Raji (cell line): ENCODE data around the gene CENPP.

Source experiments
- POLR2A ChIP-seq: IDR thresholded peaks from 2 replicates; pipeline ENCODE4 v1.6.1; 2011; ENCODE audit warnings: low read depth, low read length, control low read depth; ENCODE audit not compliant: insufficient read depth

The CENPP gene

DNA sequence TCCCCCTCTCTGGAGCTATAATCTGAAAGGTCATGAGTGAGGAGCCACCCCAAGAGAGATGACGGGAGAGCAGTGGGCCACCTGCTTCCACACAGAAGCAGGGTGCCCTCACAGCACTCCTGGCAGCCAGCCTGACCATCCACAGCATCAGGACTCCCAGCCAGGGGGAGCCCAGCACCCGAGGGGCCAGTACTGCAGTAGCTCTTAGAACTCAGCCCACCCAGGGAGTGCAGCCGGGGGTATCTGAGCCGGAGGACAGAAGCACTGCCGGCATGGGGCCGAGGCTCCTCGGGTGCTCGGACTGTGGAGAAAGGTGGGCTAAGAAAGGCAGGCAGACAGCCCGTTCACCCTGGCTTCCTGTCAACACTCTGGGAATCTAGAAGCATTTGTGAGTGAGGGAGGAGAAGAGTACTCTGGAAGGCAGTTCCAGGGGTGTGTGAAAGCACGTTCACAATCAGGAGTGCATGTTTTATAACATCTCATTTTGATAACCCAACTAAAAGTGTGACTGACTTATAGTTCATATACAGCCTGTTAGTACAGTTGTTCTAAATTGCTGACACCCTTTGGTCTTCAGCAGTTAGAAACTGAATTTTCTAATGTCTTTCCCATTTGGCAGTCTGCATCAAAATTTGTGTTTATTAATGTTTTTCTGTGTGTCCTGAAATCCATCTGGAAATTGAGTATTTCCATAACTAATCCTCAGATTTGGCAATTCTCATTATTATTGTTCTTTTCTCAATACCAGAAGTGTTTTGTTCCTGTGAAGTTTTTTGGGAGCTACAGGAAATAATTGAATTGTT is 182.5 kb downstream of the CENPP start:
- no peak for TF ChIP-seq POLR2A

DNA sequence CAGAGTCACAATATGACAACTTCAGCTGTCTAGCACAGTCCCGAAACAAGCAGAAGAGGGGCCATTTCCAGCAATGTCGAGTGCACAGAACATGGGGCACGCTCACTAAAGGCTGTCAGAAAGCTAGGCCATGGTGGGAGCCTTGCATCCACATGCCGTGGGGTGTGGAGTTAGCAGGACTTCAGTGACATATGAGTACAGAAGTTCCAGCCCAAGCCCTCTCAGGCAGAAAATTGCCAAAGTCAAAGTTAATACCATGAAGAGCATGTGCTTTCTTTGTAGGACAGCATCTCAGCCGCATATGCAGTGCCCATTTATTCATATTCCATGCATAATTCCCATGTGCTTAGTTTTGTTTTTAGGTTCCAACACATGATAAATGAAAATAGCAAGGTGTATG is 183.3 kb downstream of the CENPP start:
- TF ChIP-seq POLR2A, result no peak

GRCh38 chr9:92510747-92511146 is 185.0 kb downstream of the CENPP start:
- TF ChIP-seq POLR2A, result no peak

- no peak for TF ChIP-seq POLR2A
Observed at GRCh38 chr9:92512622-92513021, 186.9 kb downstream of the CENPP start.

DNA sequence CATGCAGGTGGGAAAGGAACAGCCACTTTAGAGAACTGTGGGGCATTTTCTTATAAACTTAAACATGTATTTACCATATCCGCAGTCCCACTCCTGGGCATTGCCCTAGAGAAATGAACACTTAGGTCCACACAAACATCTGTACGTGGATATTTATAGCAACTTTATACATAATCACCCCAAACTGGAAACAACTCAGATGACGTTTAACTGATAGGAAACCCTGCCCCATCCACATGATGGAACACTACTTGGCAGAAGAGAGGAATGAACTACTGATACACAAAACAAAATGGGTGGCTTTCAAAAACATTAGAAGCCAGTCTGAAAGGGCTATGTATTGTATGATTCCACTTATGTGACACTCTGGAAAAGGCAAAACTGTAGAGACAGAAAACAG is 187.6 kb downstream of the CENPP start:
- TF ChIP-seq POLR2A, result no peak

GRCh38 chr9:92514635-92515034 is 188.9 kb downstream of the CENPP start:
- TF ChIP-seq POLR2A, result no peak

- TF ChIP-seq POLR2A, result no peak
Observed at GRCh38 chr9:92516521-92516920, 190.8 kb downstream of the CENPP start.

DNA sequence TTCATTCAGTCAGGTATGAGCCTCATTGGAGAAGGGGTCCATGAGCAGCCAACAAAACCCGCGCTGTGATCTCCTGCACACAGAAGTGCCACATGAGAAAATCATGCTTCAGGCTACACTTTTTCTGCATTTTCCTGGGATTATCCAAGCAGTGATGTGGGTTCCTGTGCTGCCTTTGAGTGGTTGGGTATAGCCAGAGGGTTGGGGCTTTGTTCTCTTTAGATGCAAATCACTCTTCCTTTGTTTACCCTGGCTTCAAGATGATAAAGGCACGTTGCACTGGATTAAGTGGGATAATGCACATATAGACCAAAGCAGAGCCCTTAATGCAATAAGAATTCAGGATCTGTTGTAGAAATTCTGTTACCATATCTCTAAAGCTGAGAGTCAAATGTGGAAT is 191.3 kb downstream of the CENPP start:
- no peak for TF ChIP-seq POLR2A

DNA sequence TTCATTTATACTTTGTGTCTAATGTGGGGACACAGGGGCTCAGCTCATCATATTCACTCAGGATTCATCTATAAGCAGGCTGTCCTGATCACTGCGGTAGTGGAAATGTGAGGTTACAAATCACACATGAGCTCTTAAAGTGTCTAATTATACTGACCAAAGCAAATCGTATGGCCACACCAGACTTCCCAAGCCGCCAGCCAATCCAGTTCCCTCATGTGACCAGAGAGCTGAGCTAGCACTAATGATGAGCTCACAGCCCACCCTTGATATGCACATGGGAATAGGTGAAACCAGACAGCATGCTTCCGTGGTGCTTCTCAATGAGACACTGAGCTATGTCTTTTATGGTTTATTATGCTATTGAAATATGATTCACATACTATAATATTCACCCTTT is 192.4 kb downstream of the CENPP start:
- TF ChIP-seq POLR2A, result no peak

DNA sequence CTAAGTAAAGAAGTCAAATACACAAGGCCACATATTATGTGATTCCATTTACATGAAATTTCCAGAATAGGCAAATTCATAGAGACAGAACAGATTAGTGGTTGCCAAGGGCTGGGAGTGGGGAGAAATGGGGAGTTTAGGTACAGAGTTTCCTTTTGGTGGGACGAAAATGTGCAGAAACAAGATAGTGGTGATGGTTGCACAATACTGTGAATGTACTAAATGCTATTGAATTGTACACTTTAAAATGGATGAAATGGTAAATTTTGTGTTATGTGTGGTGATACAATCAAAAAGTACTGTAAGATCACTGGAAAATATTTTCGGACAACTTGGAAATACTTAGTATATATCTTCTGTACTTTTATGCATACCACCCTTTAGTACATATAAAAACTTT is 195.1 kb downstream of the CENPP start:
- no peak for TF ChIP-seq POLR2A

DNA sequence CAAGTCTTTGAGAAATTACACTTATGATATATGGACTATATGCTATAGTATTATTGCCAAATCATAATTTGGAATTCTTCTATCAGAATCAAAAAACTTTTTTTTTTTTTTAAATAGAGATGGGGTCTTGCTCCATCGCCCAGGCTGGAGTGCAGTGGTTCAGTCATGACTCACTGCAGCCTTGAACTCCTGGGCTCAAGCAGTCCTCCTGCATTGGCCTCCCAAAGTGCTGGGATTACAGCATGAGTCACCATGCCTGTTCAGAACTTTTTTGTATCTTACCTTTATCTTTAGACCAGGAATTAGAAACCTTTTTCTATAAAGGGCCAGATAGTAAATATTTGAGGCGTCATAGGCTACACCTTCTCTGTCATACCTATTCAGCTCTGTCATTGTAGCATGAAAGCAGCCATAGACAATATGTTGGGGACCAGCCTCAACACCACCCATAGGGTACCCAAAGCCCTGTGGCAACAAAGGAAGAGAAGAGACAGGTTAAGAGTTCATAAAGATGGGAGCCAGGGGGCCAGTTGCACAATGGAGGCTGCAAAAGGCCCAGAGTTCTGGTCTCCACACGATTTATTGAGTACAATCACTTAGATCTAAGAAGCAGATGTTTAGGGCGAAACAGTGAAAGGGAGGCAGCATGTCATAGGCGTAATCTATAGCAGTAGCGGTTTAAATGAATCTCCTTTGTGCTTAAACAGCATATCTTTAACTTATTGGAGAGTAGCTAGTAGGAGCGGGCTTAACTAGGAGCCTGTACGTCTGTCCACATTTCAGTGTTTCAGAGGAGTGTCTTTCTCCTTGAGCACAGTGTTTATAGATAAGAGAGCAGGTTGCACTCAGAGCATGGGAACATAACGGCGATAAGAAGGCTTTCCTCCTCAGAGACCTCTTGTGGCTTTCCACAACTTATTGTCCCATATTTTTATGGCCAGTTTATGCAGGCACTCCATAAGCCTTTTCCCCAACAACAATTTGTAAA is 197.5 kb downstream of the CENPP start:
- no peak for TF ChIP-seq POLR2A

GRCh38 chr9:92524881-92525280 is 199.1 kb downstream of the CENPP start:
- TF ChIP-seq POLR2A, result no peak

- TF ChIP-seq POLR2A, result no peak
Observed at GRCh38 chr9:92525306-92525705, 199.6 kb downstream of the CENPP start.

- TF ChIP-seq POLR2A, result no peak
Observed at GRCh38 chr9:92527291-92527828, 201.6 kb downstream of the CENPP start.

DNA sequence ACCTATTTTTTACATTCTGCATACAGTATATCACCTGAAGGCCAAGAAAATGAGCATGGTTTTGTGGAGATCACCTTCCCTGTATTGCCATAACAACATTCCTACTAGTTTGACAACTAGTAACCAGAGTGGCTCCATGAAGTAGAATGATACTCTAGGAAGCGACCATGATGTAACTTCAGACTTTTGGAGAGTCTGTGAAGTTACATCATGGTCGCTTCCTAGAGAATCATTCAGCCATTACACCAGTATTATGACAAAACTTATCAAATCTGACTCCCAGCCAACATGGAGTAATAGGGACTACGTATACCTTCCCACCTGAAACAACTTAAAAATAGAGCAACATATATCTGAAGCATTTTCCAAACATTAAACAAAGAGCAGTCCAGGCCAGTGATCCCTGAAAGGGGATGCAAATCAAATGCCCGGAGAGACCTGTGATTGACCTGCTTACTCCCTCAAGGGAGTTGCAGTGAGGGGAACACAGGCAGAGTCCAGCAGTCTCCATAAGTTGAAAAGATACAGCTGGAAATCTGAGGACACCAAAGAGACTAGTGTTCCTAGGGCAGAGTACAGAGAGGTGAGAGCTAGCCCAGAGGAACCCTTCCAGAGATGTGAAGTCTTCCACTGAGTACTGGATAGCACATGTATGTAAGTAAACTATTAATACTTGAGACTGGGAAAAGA is 202.2 kb downstream of the CENPP start:
- TF ChIP-seq POLR2A, result no peak
